Keratinocyte (primary cell): ENCODE measurements around the gene C6orf15. TPM values are rescaled to one million over a fixed set of nuclear protein-coding genes. Genes with fewer than 3 reads are reported as not detected.

Source experiments
- DNase-seq: peaks from one replicate; pipeline ENCODE4 v3.0.0-alpha.2; 2011; ENCODE audit warnings: low read depth, missing footprints, low spot score
- FAIRE-seq: peaks from 2 replicates; lab custom pipeline; 2011; peaks lifted over from hg19 to GRCh38; lab: Jason Lieb, UNC
- H2AFZ ChIP-seq: 2 replicates; pipeline ENCODE4 v1.6.0; 2012; ENCODE audit warnings: low read length, control low read depth, inconsistent platforms; ENCODE audit not compliant: control insufficient read depth
- H3K27ac ChIP-seq: 2 replicates; pipeline ENCODE4 v1.5.1; 2011; ENCODE audit warnings: low read length; ENCODE audit not compliant: control insufficient read depth, insufficient read depth
- H3K27me3 ChIP-seq: 3 replicates; pipeline ENCODE4 v1.6.0; 2011; ENCODE audit warnings: low read length; ENCODE audit not compliant: control insufficient read depth, insufficient read depth; ENCODE audit errors: extremely low read depth
- H3K36me3 ChIP-seq, 2 experiments: 2 replicates in 1 of 2; 3 replicates in 1 of 2; pipeline ENCODE4 v1.5.1; 2011; ENCODE audit warnings: low read length in 2 of 2, mild to moderate bottlenecking in 1 of 2; ENCODE audit not compliant: control insufficient read depth in 2 of 2, insufficient read depth in 2 of 2; ENCODE audit errors: extremely low read depth in 1 of 2
- H3K4me1 ChIP-seq: 3 replicates; pipeline ENCODE4 v1.5.1; 2011; ENCODE audit warnings: low read length; ENCODE audit not compliant: control insufficient read depth, insufficient read depth; ENCODE audit errors: extremely low read depth
- H3K4me2 ChIP-seq: 3 replicates; pipeline ENCODE4 v1.6.0; 2011; ENCODE audit warnings: low read depth, low read length; ENCODE audit not compliant: control insufficient read depth, insufficient read depth; ENCODE audit errors: extremely low read depth
- H3K4me3 ChIP-seq, 3 experiments: fragments of 200-600 bp in 1 of 3; sonication (generic) in 1 of 3; 2 replicates in 2 of 3; 3 replicates in 1 of 3; pipeline ENCODE4 v1.5.1; 2011 to 2016; ENCODE audit warnings: low read length in 3 of 3, mild to moderate bottlenecking in 3 of 3, control low read depth in 2 of 3, inconsistent platforms in 1 of 3, low read depth in 1 of 3, mixed read lengths in 1 of 3, mixed run types in 1 of 3, moderate library complexity in 1 of 3; ENCODE audit not compliant: control insufficient read depth in 2 of 3, insufficient read depth in 2 of 3; ENCODE audit errors: extremely low read depth in 1 of 3
- H3K79me2 ChIP-seq: 2 replicates; pipeline ENCODE4 v1.6.0; 2012; ENCODE audit warnings: low read length; ENCODE audit not compliant: control insufficient read depth, insufficient read depth
- H3K9ac ChIP-seq: 3 replicates; pipeline ENCODE4 v1.6.0; 2011; ENCODE audit warnings: low read length; ENCODE audit not compliant: control insufficient read depth, insufficient read depth; ENCODE audit errors: extremely low read depth
- H3K9me1 ChIP-seq: 3 replicates; pipeline ENCODE4 v1.6.0; 2011; ENCODE audit warnings: low read length; ENCODE audit not compliant: control insufficient read depth, insufficient read depth; ENCODE audit errors: extremely low read depth
- H3K9me3 ChIP-seq: 2 replicates; pipeline ENCODE4 v1.5.1; 2012; ENCODE audit warnings: low read depth, low read length; ENCODE audit not compliant: control insufficient read depth
- H4K20me1 ChIP-seq: 3 replicates; pipeline ENCODE4 v1.6.0; 2011; ENCODE audit warnings: low read length; ENCODE audit not compliant: control insufficient read depth, insufficient read depth; ENCODE audit errors: extremely low read depth
- EZH2 ChIP-seq: IDR thresholded peaks from one replicate; pipeline ENCODE4 v1.6.1; 2012; ENCODE audit warnings: inconsistent platforms, mild to moderate bottlenecking, low read length, moderate library complexity
- dilution Hi-C: fragments of 300-500 bp; cut with MboI; formaldehyde crosslinking; loops from one replicate; pipeline ENCODE4 v1.7.0; 2020; ENCODE audit warnings: low sequenced_read_pairs; ENCODE audit not compliant: extremely low pct_ligation_motif_present
- polyA plus RNA-seq, 5 experiments: library from polyadenylated mRNA; depleted of rRNA in 3 of 5; stranded (reverse) in 3 of 5; stranded (forward) in 1 of 5; unstranded in 1 of 5; fragments of >200 nt; gene quantifications; 1 replicate in 1 of 5; 2 replicates in 3 of 5; 3 replicates in 1 of 5; pipeline versions ENCODE4 v1.2.1 to v1.2.3, GENCODE V29; 2011 to 2012; ENCODE audit warnings: missing spikeins in 2 of 5, low read depth in 1 of 5, low replicate concordance in 1 of 5
- TF ChIP-seq, protein P1 (sequence below), 3 experiments: IDR thresholded peaks in 1 of 3; conservative IDR thresholded peaks in 1 of 3; optimal IDR thresholded peaks in 1 of 3; 2 replicates in 2 of 3; 3 replicates in 1 of 3; pipeline versions ENCODE3 to v1.5.1; 2011; ENCODE audit warnings: low read length in 3 of 3, mild to moderate bottlenecking in 3 of 3, moderate library complexity in 2 of 3, control low read depth in 1 of 3, inconsistent platforms in 1 of 3; ENCODE audit not compliant: insufficient read depth in 2 of 3; ENCODE audit errors: extremely low read depth in 1 of 3

C6orf15 gene
- polyA plus RNA-seq, 1 donor (not counting 4 experiments of a cell fraction or from before 2014, with no cell fraction given), result 0.08 TPM

GRCh38 chr6:31130751-31131150 is 18.4 kb upstream of the C6orf15 start:
- no peak for FAIRE-seq
- no peak for DNase-seq
- dilution Hi-C loops, result no loop called here

GRCh38 chr6:31129130-31129529 is 16.8 kb upstream of the C6orf15 start:
- Histone ChIP-seq H3K9ac (no peak overlapping the region), H3K4me2 (no peak overlapping the region), H4K20me1 (no peaks in the 10 kb centered on the region), H3K9me3 (no peaks in the 10 kb centered on the region), H3K4me1 (peaks cover 22% of the 10 kb centered on the region), H3K4me3 (no peak overlapping the region), H3K27ac (no peak overlapping the region), H3K27me3 (no peaks in the 10 kb centered on the region), H3K9me1 (no peaks in the 10 kb centered on the region), H2AFZ (no peak overlapping the region), H3K36me3 (peaks cover 5% of the 10 kb centered on the region in 2 experiments), H3K79me2 (no peaks in the 10 kb centered on the region)
- dilution Hi-C loops, result no loop called here
- no peak for TF ChIP-seq EZH2
- TF ChIP-seq, protein P1, sequence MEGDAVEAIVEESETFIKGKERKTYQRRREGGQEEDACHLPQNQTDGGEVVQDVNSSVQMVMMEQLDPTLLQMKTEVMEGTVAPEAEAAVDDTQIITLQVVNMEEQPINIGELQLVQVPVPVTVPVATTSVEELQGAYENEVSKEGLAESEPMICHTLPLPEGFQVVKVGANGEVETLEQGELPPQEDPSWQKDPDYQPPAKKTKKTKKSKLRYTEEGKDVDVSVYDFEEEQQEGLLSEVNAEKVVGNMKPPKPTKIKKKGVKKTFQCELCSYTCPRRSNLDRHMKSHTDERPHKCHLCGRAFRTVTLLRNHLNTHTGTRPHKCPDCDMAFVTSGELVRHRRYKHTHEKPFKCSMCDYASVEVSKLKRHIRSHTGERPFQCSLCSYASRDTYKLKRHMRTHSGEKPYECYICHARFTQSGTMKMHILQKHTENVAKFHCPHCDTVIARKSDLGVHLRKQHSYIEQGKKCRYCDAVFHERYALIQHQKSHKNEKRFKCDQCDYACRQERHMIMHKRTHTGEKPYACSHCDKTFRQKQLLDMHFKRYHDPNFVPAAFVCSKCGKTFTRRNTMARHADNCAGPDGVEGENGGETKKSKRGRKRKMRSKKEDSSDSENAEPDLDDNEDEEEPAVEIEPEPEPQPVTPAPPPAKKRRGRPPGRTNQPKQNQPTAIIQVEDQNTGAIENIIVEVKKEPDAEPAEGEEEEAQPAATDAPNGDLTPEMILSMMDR (optimal IDR thresholded peaks at IDR 0.05 in 1 of 3, IDR thresholded peaks at IDR 0.05 in 1 of 3, conservative IDR thresholded peaks at IDR 0.05 in 1 of 3; ENCODE audit: extremely low read depth in 1 of 3, insufficient read depth in 2 of 3, low read length in 3 of 3), result no peak
- DNase-seq (no peak), FAIRE-seq (no peak)

More at GRCh38 chr6:31130751-31131150, 18.4 kb upstream of the C6orf15 start:
- Histone ChIP-seq H3K4me3 (no peak overlapping the region), H4K20me1 (no peaks in the 10 kb centered on the region), H3K4me1 (peaks cover 11% of the 10 kb centered on the region), H2AFZ (no peak overlapping the region), H3K4me2 (no peak overlapping the region), H3K36me3 (peaks cover 5% of the 10 kb centered on the region in 2 experiments), H3K27ac (no peak overlapping the region), H3K9me3 (no peaks in the 10 kb centered on the region), H3K27me3 (no peaks in the 10 kb centered on the region), H3K9me1 (no peaks in the 10 kb centered on the region), H3K9ac (no peak overlapping the region), H3K79me2 (no peaks in the 10 kb centered on the region)
- no peak for TF ChIP-seq EZH2
- TF ChIP-seq, protein P1 (optimal IDR thresholded peaks at IDR 0.05 in 1 of 3, IDR thresholded peaks at IDR 0.05 in 1 of 3, conservative IDR thresholded peaks at IDR 0.05 in 1 of 3; ENCODE audit: extremely low read depth in 1 of 3, insufficient read depth in 2 of 3, low read length in 3 of 3), result no peak
